ENCODE data around the gene SPATA31D4.
"Not testable (repeated sequence)": the region's sequence is repeated elsewhere in the genome, so short reads cannot be mapped to it uniquely, and the experiment has no call there.

DNA sequence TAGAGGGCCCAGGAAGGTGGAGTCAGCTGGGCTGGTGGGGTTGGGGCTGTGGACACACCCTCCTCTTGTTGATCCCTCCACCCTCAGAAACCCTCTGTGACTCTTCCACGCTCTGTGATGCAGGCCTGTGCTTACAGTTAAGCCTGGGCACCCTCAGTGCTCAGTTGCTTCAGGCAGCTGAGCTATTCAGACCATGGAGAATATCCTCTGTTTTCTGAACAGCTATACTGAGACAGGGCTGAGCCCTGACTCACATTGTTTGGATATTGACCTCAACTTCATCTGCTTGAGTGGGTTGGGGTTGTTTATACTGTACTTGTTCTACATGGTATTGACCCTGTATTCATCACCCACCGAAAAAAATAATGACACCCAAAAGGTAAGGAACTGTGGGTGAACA is 15.2 kb downstream of the SPATA31D4 start, which contains the start of gene SPATA31D3:
- TF ChIP-seq CTCF (IDR thresholded peaks at IDR 0.05; ENCODE audit: insufficient read depth, low read length, poor library complexity, severe bottlenecking); EZH2phosphoT487 (conservative IDR thresholded peaks at IDR 0.05; ENCODE audit: low read length): not testable (repeated sequence)

All from SU-DHL-6 (cell line).